Amniotic stem cell (primary cell): ENCODE measurements around the gene ALCAM.

Experiments used
- DNase-seq: peaks from one replicate; lab custom pipeline; 2025; lab: John Stamatoyannopoulos, UW

The ALCAM gene

DNA sequence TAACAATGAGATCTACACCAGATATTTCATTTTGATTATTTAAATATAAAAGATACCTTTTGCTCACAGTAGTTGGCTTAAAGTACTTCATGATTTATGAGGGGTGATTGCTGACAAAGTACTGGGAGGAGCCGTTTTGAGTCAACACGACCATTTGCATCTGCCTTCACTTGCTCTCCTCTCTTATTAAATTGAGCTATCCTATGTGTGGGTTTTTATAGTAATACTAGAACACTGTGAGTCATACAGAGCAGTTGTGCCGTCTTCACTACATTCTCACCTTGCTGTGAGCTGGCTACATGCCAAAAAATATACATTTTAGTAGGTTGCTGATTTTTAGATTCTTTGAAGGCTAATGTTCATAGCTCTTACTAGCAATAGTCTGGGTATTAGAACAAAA lies 161.2 kb downstream of the ALCAM start:
- DNase-seq = no peak

DNA sequence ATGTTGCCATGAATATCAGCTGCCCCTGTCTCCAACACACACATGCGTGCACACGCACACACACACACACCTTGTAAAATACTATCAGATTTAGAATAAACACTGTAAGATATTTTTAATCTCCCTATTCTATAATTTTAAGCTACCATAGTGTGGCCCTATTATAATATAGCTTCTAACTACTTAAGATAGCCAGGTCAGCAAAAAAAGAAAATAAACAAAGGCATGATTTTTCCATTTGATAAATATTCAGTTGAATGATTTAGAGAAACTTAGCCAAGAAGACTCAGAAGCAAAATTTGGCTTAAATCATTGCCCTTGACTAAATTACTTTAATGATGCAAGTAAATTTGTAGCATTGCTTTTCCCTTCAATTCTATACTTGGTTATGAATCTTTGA lies 162.2 kb downstream of the ALCAM start:
- no peak for DNase-seq

DNA sequence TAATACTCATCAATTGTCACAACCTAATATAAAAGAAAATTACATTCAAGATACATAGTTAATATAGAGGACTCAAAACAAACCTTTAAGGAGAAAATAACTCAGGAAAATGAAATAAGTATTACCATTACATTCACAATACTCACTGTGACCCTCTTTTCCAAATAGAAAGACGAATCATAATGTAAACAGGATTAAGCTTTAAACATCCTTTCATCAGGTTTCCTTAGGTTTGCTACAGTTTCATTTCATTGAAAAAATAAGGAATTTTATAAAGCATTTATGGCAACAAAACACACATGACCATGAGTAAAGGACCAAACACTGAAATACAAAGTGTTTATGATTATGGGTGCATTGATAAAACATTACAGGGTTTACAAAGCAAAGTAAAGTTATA lies 162.7 kb downstream of the ALCAM start:
- no peak for DNase-seq

DNA sequence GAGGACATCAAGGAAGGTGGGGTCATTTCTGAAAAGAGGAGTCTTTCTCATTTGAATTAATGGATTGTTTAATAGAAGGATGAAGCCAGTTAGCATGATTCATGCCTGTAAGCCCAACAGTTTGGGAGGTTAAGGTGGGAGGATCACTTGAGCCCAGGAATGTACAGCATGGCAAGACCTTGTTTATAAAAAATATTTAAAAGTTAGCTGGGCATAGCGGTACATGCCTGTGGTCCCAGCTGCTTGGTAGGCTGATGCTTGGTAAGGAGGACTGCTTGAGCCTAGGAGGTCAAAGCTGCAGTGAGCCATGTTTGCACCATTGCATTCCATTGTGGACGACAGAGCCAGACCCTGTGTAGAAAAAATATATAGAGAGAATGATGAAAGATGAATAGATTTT lies 165.5 kb downstream of the ALCAM start:
- no peak for DNase-seq

DNA sequence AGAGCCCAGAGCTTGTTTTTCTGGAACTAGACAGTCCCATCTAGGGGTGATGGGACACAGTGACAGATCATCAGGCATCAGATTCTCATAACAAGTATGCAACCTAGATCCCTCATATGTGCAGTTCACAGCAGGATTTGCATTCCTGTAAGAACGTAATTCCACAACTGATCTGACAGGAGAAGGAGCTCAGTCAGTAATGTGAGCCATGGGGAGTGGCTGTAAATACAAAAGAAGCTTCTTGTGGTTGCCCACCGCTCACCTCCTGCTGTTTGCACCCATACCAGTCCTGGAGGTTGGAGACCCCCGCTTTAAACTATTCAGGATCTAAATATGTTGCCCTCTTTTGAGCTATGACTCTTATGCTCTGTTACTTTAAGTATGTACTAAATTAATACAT lies 167.3 kb downstream of the ALCAM start:
- no peak for DNase-seq

DNA sequence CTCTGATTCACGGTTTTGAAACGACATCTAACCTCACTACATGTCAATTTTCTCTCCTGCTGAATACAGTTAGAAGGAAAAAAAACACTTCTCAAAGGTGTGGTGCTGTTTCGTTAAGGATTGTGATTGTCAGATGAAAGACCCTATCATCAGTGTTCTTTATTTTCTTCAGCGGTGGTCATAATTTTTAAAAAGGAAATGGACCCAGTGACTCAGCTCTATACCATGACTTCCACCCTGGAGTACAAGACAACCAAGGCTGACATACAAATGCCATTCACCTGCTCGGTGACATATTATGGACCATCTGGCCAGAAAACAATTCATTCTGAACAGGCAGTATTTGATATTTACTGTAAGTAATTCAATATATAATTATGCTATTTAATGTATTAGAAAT lies 167.8 kb downstream of the ALCAM start:
- DNase-seq = no peak

DNA sequence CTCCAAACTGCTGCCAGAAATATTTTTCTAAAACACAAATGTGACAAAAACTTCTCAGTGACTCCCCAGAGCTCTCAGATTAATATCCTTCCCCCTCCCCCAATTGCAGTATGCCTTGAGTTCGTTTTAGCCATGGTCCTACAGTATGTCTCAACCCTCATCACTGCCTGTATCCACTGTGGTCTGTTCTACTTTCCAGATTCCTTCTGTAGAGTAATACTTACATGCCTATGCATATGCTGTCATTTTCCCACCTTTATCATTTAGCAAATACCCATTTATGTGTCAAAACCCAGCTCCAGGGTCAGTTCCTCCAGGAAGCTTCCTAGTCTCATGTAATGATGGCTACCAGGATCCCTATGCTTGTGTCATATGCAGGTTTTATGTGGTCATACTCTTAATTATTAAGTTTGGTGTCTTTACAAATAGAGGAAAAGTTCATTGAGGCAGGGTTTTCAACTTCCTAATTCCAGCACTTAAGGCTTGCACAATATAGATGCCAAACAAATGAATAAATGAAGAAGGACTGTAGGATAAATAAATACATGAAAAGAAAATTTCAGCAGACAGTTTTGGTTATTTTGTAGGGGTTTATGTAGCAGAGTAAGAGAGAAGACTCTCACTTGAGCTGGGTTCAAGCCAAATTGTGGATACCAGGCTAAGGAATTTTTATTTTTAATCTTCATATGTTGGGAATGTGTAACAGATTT lies 170.8 kb downstream of the ALCAM start:
- DNase-seq = no peak

DNA sequence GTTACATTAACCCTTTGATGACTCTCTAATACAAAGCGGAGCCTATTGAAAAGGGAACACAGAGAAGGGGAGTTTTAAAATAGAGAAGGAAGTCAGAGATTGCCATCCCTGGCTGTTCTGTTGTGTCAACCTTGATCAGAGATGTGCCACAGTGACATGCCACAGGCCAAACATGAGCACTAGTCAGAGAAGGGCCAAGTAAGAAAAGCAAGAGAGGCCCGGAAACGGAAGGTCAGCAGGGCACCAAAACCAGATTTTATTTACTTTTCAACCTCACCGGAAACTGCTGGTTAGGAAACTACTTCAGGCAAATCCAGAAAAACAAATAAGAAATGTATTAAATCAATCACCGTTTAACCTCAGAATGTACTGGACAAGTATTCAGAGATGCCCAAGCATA lies 171.8 kb downstream of the ALCAM start:
- no peak for DNase-seq

DNA sequence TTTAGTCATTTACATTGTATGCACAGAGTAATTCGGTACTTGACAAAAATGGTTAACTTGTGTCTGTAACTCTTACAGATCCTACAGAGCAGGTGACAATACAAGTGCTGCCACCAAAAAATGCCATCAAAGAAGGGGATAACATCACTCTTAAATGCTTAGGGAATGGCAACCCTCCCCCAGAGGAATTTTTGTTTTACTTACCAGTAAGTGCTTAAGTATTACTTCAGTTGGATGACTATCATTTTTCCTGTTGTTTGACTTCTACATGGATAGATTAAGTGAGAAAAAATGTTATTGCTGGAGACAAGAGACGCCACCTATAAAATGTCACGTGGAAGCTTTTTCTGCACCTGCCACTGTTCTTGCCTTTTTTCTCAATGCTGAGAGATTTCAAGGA lies 173.2 kb downstream of the ALCAM start:
- no peak for DNase-seq

DNA sequence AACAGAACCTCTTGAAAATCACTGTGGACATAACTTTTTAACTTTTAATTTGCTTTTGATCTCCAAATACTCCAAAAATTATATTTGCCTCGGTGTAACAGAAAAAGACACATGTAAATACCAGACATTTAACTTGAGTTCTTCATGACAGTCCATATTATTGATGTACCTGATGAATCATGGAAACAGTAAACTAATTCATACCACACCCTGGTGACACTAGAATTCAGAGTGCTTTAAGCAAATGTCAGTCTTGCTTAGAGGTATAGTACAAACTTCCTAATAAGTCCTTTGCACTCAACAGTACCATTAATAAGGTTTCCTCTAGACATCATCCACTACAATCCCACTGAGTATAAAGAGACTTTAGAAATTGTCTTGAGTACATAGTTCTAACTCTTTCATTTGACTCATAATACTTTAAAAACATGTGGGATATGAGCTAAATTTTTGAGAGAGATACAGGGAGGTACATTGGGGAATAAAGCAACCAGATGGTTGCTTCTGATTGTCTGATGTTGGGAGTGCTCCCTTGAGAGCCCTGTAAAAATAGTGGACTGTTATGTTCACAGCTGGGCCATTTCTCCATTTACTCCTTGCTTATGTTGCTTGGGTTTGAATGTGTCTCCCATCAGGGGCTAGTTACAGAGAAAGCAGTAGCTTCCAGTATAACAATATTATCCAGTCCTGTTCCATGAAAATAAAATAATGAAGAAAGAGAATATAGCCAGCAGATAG lies 175.7 kb downstream of the ALCAM start:
- DNase-seq = no peak

DNA sequence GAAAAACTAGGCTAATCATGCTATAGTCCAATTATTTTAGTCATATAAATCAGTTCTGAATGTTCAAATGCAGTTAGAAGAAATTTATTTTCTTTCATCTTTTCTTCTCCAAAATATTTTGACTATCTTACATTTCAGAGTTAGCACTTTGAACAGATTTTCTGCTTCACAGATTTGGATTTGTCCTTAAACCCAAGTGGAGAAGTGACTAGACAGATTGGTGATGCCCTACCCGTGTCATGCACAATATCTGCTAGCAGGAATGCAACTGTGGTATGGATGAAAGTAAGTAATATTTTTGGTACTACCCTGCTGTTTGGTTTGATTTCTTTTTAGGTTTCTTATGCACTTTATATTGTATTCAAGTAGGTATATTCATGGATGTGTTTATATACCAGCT lies 178.3 kb downstream of the ALCAM start:
- no peak for DNase-seq

DNA sequence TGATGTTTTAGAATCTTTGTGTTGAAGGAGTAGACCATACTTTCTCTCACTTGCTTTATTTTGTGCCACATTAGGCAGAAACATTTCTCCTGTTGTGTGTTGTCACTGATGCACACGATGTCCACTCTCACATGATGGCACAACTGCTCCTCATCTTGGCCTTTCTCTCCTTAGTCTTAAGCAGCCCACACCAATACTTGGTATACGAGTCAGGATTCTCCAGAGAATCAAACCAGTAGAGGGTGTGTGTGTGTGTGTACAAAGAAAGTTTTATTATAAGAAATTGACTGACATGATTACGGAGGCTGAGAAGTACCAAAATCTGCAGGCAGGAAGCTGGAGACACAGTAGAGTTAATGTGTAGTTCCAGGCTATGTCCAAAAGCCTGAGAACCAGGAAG lies 187.1 kb downstream of the ALCAM start:
- DNase-seq = peak; percentile 6

DNA sequence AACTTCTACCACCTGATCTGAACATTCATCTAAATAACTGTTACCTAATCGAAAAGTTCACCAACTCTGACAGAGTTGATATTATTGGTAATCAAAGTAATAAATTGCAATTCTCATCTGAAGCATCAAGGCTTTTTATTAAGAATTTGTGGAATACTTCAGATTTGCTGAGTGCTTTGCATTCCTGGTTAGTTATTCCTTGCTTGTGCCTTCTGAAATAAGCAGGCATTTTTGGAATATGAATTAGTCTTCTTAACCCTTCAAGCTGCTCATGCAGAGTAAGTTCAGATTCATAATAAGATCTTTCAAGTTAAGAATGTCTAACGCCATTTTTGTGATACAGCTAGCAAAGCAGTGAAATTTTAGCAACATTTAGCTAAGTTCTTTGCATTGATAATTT lies 188.5 kb downstream of the ALCAM start:
- DNase-seq = no peak

DNA sequence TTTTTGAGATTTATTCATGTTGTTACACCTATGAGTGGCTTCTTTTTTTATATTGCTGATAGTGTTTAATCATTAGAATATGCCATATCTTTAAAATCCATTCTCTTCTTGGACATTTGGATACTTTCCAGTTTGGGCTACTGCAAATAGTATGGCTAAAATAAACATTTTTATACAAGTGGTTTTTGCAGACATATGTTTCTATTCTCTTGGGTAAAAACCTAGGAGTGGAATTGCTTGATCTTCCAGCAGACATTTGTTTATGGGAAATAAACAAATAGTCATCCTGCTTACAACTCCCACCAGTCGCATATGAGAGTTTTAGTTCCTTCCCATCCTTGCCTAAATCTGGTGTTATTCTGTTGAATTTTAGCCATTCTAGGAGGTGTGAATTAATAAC lies 193.1 kb downstream of the ALCAM start:
- no peak for DNase-seq

DNA sequence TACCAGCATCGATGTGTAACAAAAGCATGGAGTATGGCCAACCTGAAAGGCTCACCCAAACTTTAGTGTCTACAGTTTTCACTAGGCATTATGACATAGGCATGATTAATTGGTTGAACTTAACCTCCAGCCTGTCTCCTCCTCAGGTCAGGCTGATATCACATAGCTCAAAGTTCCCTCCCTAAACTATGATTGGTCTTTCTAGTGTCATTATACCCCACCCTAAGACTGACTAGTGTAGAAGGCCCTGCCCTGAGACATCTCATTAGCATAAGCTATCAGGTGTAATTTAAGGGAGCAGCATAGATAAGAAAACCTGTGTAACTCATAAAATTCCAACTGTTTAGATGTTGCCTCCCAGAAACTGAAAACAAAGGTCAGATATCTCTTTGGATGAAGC lies 195.2 kb downstream of the ALCAM start:
- no peak for DNase-seq

DNA sequence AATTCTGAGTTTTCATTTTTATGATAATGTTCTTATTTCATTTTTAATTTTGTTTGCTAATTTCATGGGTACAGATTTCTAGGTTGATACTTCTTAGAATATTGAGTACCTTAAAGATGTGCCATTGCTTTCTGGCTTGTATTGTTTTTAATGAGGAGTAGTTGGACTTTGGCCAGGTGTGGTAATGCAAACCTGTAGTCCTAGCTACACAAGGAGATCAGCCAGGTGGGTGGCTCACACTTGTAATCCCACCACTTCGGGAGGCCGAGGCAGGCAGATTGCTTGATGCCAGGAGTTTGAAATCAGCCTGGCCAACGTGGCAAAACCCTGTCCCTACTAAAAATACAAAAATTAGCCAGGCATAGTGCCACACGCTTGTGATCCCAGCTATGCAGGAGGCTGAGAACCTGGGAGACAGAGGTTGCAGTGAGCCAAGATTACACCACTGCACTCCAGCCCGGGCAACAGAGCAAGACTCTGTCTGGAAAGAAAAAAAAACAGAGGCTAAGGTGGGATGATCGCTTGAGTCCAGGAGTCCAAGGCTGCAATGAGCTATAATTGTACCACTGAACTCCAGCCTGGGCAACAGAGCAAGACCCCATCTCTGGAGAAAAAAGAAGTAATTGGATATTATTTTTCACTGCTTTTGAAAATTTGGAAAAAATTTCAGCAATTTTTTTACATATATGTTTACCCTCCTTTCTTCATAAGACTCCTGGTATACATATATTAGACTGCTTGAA lies 198.0 kb downstream of the ALCAM start:
- DNase-seq = no peak

DNA sequence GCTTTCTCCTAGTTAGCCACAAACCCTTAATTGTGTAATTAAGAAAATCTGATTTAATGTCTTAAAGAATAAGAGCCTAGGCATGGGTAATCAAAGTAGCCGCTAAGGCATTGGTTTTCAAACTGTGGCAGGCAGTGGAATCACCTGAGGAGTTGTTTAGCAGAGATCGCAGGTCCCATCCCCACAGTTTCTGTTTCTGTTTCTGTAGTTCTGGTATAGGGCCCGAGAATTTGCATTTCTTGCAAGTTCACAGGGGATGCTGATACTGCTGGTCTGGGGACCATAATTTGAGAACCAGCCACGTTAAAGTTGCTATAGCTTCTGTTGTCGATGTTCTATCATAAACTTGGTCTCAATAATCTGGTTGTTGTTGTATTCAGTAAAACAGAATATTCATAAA lies 204.3 kb downstream of the ALCAM start:
- DNase-seq = no peak

DNA sequence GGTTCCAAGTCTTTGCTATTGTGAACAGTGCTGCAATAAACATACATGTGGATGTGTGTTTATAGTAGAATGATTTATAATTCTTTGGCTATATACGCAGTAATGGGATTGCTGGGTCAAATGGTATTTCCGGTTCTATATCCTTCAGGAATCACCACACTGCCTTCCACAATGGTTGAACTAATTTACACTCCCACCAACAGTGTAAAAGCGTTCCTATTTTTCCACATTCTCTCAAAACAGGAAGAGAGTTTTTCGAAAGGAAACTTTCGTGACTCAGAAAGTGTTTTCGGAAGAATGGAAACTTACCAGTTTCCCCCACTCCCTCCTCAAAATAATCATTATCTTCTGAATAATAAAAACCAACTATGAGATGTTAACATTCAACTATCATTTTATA lies 205.8 kb downstream of the ALCAM start:
- DNase-seq = no peak

DNA sequence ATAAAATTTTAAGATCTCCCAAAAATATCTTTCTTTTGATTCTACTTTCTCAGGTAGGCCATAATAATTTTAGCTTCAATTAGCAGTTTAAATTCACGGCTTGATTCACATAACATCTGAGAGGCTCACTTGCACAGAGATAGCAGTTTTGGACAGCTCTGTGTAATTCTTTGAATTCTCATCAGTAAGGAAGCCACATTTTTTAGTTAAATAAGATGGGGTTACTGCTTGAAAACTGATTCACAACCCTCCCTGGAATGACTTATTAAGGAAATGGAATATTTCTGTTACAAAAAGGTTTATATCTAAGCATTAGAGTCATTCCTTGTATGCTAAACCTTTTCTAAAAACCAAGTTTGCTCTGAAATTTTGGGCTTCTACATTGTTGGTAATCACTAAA lies 212.7 kb downstream of the ALCAM start:
- DNase-seq = peak; percentile 0

DNA sequence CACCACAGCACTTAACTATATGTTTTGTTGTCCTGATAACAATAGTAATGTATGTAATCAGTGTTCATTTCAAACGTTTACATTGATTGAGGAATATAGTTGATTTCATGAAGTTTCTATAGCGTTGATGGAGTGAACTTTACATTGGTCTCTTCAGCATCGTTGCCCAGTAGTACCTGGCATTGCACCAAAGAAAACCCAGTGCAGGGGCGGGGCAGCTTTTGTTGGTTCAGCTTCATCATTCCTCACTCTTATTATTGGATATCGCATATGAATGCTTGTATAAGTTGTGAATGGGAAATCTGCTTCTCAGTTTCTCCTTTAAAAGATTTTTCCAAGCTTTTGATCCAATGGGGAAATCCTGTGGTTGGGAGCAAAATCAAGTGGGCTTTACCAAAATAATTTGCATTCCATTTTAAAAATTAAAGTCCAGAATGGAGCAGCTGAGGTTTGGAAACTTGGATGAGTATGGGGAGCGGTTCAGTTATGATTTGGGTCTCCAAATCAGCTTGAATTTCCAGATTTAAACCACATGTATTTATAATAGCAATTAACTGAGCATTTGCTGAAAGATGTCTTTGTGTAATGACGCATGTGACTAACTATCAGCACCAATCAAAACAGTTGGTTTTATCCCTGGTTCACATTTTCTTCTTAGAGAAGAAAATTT lies 213.7 kb downstream of the ALCAM start:
- DNase-seq = no peak

DNA sequence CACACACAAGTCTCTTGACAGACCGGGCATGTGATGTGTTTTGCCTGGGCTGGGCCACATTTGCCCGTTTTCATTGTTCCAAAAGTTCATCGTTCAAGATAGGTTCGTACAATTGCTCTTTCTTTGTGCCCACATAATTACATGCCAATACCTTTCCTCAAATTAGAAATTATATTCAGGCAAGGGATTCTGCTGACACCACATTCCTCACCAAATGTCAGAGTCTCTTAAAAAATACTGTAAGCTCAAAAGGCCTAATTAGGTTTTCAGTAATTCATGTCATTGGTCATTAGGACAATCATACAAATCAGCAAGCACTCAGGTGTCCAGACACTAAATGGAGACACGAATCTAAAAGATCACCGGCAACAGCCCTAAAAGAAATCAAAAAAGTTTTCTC lies 215.3 kb downstream of the ALCAM start:
- no peak for DNase-seq

DNA sequence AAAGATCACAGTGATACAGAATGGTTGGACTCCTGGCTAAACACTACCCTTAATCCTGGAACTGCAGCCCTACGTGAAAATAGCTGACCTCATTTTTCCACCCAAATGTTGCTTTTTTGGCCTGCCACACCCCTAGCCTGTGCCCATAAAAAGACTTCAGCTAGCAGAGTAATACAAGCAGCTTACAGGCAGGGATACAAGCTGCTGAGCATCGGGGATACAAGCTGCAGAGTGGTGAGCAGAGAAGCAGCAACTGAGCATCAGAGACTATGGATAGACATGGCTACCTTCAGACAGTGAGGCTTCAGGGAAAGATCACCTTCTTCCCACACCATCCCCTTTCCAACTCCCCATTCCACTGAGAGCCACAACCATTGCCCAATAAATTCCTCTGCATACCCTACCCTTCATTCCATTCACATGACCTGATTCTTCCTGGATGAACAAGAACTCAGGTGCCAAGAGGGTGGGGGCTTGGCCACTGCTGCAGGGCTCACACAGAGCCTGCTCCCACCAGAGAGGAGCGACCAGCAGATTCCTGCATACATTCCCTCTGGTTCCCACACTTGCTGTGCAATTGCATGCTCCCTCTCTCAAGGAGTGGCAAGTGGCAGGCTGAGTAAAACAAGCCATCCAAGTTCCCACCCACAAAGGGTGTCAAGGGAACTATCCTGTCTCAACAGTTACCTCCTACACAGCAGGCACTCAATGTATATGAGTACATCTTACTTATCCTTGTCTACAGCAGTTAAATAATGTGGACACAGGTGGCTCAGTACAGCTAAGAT lies 217.5 kb downstream of the ALCAM start:
- no peak for DNase-seq
